HepG2 (cell line): ENCODE data around the gene HDGFL2. TPM values are rescaled to one million over a fixed set of nuclear protein-coding genes. Genes with fewer than 3 reads are reported as not detected.

Source experiments
- EHMT2 ChIP-seq: fragments of 200-600 bp; sonication (generic); IDR thresholded peaks from 2 replicates; pipeline ENCODE4 v1.7.0; 2017; ENCODE audit warnings: antibody characterized with exemption, low read depth, low read length, borderline replicate concordance
- ETV6 ChIP-seq: sonication (generic); formaldehyde crosslinking; conservative IDR thresholded peaks from 2 replicates; pipeline ENCODE4 v1.4.0; 2020; ENCODE audit warnings: missing genetic modification reagents
- IKZF1 ChIP-seq: fragments of 450-650 bp; IDR thresholded peaks from 2 replicates; pipeline ENCODE4 v1.7.1; 2016
- NFATC3 ChIP-seq: sonication (generic); formaldehyde crosslinking; IDR thresholded peaks from 2 replicates; pipeline ENCODE4 v1.5.1; 2020; ENCODE audit warnings: mild to moderate bottlenecking, missing genetic modification reagents
- NPAS2 ChIP-seq: sonication (generic); formaldehyde crosslinking; IDR thresholded peaks from 2 replicates; pipeline ENCODE4 v1.8.0; 2022; ENCODE audit warnings: mild to moderate bottlenecking, missing genetic modification reagents, borderline replicate concordance
- PRPF4 ChIP-seq: fragments of 200-400 bp; formaldehyde crosslinking; IDR thresholded peaks from 2 replicates; pipeline ENCODE4 v1.6.1; 2016; ENCODE audit warnings: low read length, low read depth; ENCODE audit not compliant: poor library complexity, severe bottlenecking
- RARA ChIP-seq: IDR thresholded peaks from 2 replicates; pipeline ENCODE4 v1.6.1; 2016; ENCODE audit warnings: missing genetic modification reagents, missing compliant biosample characterization
- RCOR2 ChIP-seq: IDR thresholded peaks from 2 replicates; pipeline ENCODE4 v1.6.1; 2016; ENCODE audit warnings: missing biosample characterization, missing genetic modification reagents
- REST ChIP-seq, 2 experiments: IDR thresholded peaks; 2 replicates each; pipeline ENCODE4 v1.6.1; 2011 to 2012; ENCODE audit warnings: low read length in 2 of 2, borderline replicate concordance in 1 of 2, low read depth in 1 of 2, mild to moderate bottlenecking in 1 of 2, moderate library complexity in 1 of 2
- RORA ChIP-seq: sonication (generic); formaldehyde crosslinking; IDR thresholded peaks from 2 replicates; pipeline ENCODE4 v1.5.0; 2020; ENCODE audit warnings: mild to moderate bottlenecking, missing genetic modification reagents, moderate library complexity
- ZBTB21 ChIP-seq: sonication (generic); formaldehyde crosslinking; IDR thresholded peaks from 2 replicates; pipeline ENCODE4 v1.4.0; 2020; ENCODE audit warnings: missing genetic modification reagents
- ZBTB33 ChIP-seq: sonication (generic); formaldehyde crosslinking; IDR thresholded peaks from 2 replicates; pipeline ENCODE4 v1.4.0; 2020; ENCODE audit warnings: missing genetic modification reagents
- ZNF33A ChIP-seq: sonication (generic); formaldehyde crosslinking; IDR thresholded peaks from 2 replicates; pipeline ENCODE4 v1.5.1; 2020; ENCODE audit warnings: missing genetic modification reagents, mild to moderate bottlenecking, moderate library complexity, borderline replicate concordance
- ZNF460 ChIP-seq: sonication (generic); formaldehyde crosslinking; IDR thresholded peaks from 2 replicates; pipeline ENCODE4 v1.5.1; 2020; ENCODE audit warnings: missing genetic modification reagents, mild to moderate bottlenecking, borderline replicate concordance
- ZNF772 ChIP-seq: sonication (generic); formaldehyde crosslinking; IDR thresholded peaks from 2 replicates; pipeline ENCODE4 v1.5.0; 2020; ENCODE audit warnings: mild to moderate bottlenecking, missing genetic modification reagents
- polyA plus RNA-seq, 8 experiments: library from polyadenylated mRNA; depleted of rRNA in 3 of 8; stranded (reverse) in 7 of 8; unstranded in 1 of 8; fragments of >200 nt; fragmentation: Illumina TruSeq in 4 of 8; extraction: Trizol in 4 of 8; gene quantifications; 2 replicates each; pipeline versions ENCODE4 v1.2.1 to v1.2.3, GENCODE V29; 2011 to 2016; ENCODE audit warnings: low read depth in 4 of 8, missing spikeins in 1 of 8, mixed read lengths in 1 of 8; ENCODE audit not compliant: insufficient read depth in 1 of 8
- total RNA-seq, 5 experiments: library from RNA; depleted of rRNA; stranded (reverse); fragments of >200 nt; fragmentation: Illumina TruSeq; extraction: Trizol; gene quantifications; 2 replicates each; pipeline ENCODE4 v1.2.3, GENCODE V29; 2016; ENCODE audit warnings: low read depth in 1 of 5
- TF ChIP-seq, protein P1 (sequence below): IDR thresholded peaks from 2 replicates; pipeline ENCODE4 v1.6.1; 2012; ENCODE audit warnings: low read depth, low read length, improper control_type of control experiment
- TF ChIP-seq, protein P2 (sequence below): sonication (generic); formaldehyde crosslinking; IDR thresholded peaks from 2 replicates; pipeline ENCODE4 v1.4.0; 2020; ENCODE audit warnings: mild to moderate bottlenecking, missing genetic modification reagents
- TF ChIP-seq, protein P3 (sequence below): sonication (generic); formaldehyde crosslinking; conservative IDR thresholded peaks from 2 replicates; pipeline ENCODE4 v1.4.0; 2020; ENCODE audit warnings: missing genetic modification reagents

HDGFL2 gene
- total and polyA plus RNA-seq, 2 of the 13 experiments (the other 11 are each of a cell fraction or from before 2014, with no cell fraction given), result 20.0 to 51.1 TPM

DNA sequence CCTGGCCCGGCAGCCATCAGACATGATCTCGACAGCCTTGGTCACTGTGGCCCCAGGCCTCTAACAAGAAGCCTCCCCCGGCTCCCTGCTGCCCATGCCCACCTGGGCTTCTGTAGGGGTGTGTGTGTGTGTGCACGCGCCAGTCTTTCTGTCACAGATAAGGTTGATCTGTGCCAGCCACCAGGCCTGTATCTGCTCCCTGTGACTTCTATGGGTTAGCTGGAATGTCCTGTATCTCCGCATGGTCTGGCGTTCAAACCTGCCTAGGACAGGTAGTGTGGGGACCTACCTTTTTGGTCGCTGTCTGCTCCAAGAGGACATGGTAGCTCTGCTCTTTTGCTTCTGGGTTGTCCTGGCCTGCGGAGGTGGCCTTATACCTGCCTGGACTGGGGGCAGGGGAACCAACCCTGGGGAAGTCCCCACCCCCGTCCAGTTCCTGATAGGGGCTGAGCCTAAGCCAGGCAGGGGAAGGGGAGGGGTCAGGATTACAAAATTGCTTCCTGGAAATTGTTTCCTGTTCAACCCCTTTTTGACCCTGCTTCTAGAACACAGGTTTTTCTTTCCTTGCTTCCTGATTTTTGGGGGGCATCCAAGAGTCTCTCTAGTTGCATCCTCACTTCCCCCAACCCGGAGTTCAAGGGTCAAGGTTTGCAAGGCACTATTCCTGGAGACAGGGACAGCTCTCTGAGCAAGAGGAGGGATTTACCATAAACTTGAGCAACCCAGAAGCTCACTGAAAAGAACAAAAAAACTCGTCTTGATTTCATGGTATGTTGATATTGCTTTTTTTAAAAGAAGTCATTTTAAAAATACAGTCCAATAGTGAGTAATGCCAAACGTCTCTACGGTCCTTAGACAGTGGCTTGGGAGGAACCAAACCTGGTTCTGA, 67.8 kb downstream of the HDGFL2 start, which contains the start of gene LRG1 (continued):
- no peak for TF ChIP-seq ZBTB33 (CRISPR knock-in tag)
- TF ChIP-seq, protein P1, sequence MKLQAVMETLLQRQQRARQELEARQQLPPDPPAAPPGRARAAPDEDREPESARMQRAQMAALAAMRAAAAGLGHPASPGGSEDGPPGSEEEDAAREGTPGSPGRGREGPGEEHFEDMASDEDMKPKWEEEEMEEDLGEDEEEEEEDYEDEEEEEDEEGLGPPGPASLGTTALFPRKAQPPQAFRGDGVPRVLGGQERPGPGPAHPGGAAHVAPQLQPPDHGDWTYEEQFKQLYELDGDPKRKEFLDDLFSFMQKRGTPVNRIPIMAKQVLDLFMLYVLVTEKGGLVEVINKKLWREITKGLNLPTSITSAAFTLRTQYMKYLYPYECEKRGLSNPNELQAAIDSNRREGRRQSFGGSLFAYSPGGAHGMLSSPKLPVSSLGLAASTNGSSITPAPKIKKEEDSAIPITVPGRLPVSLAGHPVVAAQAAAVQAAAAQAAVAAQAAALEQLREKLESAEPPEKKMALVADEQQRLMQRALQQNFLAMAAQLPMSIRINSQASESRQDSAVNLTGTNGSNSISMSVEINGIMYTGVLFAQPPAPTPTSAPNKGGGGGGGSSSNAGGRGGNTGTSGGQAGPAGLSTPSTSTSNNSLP, result no peak
- TF ChIP-seq RCOR2, result no peak
- TF ChIP-seq ZNF33A (CRISPR knock-in tag), result no peak
- no peak for TF ChIP-seq NFATC3
- TF ChIP-seq, protein P2, sequence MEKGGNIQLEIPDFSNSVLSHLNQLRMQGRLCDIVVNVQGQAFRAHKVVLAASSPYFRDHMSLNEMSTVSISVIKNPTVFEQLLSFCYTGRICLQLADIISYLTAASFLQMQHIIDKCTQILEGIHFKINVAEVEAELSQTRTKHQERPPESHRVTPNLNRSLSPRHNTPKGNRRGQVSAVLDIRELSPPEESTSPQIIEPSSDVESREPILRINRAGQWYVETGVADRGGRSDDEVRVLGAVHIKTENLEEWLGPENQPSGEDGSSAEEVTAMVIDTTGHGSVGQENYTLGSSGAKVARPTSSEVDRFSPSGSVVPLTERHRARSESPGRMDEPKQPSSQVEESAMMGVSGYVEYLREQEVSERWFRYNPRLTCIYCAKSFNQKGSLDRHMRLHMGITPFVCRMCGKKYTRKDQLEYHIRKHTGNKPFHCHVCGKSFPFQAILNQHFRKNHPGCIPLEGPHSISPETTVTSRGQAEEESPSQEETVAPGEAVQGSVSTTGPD (CRISPR knock-in tag), result no peak
- TF ChIP-seq RARA (CRISPR knock-in tag), result peak; percentile 94
- no peak for TF ChIP-seq ZNF772 (CRISPR knock-in tag)
- no peak for TF ChIP-seq NPAS2
- TF ChIP-seq ZBTB21 (CRISPR knock-in tag), result no peak
- peak; percentile 31 for TF ChIP-seq PRPF4
- TF ChIP-seq, protein P3, sequence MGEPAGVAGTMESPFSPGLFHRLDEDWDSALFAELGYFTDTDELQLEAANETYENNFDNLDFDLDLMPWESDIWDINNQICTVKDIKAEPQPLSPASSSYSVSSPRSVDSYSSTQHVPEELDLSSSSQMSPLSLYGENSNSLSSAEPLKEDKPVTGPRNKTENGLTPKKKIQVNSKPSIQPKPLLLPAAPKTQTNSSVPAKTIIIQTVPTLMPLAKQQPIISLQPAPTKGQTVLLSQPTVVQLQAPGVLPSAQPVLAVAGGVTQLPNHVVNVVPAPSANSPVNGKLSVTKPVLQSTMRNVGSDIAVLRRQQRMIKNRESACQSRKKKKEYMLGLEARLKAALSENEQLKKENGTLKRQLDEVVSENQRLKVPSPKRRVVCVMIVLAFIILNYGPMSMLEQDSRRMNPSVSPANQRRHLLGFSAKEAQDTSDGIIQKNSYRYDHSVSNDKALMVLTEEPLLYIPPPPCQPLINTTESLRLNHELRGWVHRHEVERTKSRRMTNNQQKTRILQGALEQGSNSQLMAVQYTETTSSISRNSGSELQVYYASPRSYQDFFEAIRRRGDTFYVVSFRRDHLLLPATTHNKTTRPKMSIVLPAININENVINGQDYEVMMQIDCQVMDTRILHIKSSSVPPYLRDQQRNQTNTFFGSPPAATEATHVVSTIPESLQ (CRISPR knock-in tag), result no peak
- TF ChIP-seq REST (IDR thresholded peaks at IDR 0.05; ENCODE audit: borderline replicate concordance in 1 of 2, low read depth in 1 of 2, low read length in 2 of 2), result no peak; a peak in 1 of 4 replicates
- no peak for TF ChIP-seq ZNF460 (CRISPR knock-in tag)
- no peak for TF ChIP-seq IKZF1
- TF ChIP-seq RORA, result no peak
- peak; percentile 97 for TF ChIP-seq ETV6
- no peak for TF ChIP-seq EHMT2
